DND-41 (cell line): ENCODE measurements around the gene FARSB.
A peak's percentile ranks its signal among the peaks of the same experiment; 100 is the strongest.

ENCODE experiments used
- ATAC-seq: fragments of 200-7000 bp; cut with Tn5 transposase; 3 replicates; pipeline ENCODE4 v1.9.1; 2021; ENCODE audit warnings: low read depth; ENCODE audit not compliant: insufficient read depth
- DNase-seq: peaks from one replicate; pipeline ENCODE4 v3.0.0-alpha.2; 2020
- H2AFZ ChIP-seq: 2 replicates; pipeline ENCODE4 v1.6.0; 2012; ENCODE audit warnings: low read depth, low read length
- H3K27ac ChIP-seq: 2 replicates; pipeline ENCODE4 v1.5.1; 2012; ENCODE audit warnings: low read length, inconsistent platforms
- H3K27me3 ChIP-seq: fragments of 200-600 bp; sonication (generic); 2 replicates; pipeline ENCODE4 v1.6.0; 2012; ENCODE audit warnings: low read length, mild to moderate bottlenecking, inconsistent platforms; ENCODE audit not compliant: insufficient read depth, poor library complexity
- H3K36me3 ChIP-seq: 2 replicates; pipeline ENCODE4 v1.5.1; 2012; ENCODE audit warnings: low read length, inconsistent platforms; ENCODE audit not compliant: insufficient read depth
- H3K4me1 ChIP-seq: 2 replicates; pipeline ENCODE4 v1.5.1; 2012; ENCODE audit warnings: mild to moderate bottlenecking, low read length; ENCODE audit not compliant: insufficient read depth
- H3K4me2 ChIP-seq: 2 replicates; pipeline ENCODE4 v1.6.0; 2012; ENCODE audit warnings: mild to moderate bottlenecking, moderate library complexity, low read length, inconsistent platforms; ENCODE audit not compliant: insufficient read depth
- H3K4me3 ChIP-seq, 2 experiments: fragments of 200-600 bp in 1 of 2; shearing (Covaris generic) in 1 of 2; 2 replicates each; pipeline ENCODE4 v1.5.1; 2012 to 2016; ENCODE audit warnings: inconsistent platforms in 2 of 2, low read length in 2 of 2, mild to moderate bottlenecking in 2 of 2, low read depth in 1 of 2, moderate library complexity in 1 of 2
- H3K79me2 ChIP-seq: 2 replicates; pipeline ENCODE4 v1.6.0; 2012; ENCODE audit warnings: low read length, inconsistent platforms; ENCODE audit not compliant: insufficient read depth
- H3K9ac ChIP-seq: 2 replicates; pipeline ENCODE4 v1.6.0; 2012; ENCODE audit warnings: low read depth, mild to moderate bottlenecking, inconsistent platforms, low read length, moderate library complexity
- H3K9me3 ChIP-seq: 2 replicates; pipeline ENCODE4 v1.5.1; 2012; ENCODE audit warnings: low read length, moderate library complexity, mild to moderate bottlenecking, inconsistent platforms; ENCODE audit not compliant: insufficient read depth, severe bottlenecking
- H4K20me1 ChIP-seq: 2 replicates; pipeline ENCODE4 v1.6.0; 2012; ENCODE audit warnings: low read length; ENCODE audit not compliant: insufficient read depth
- CTCF ChIP-seq: IDR thresholded peaks from 2 replicates; pipeline ENCODE4 v1.5.1; 2012; ENCODE audit warnings: borderline replicate concordance, low read length, moderate library complexity, mild to moderate bottlenecking; ENCODE audit not compliant: poor library complexity, severe bottlenecking; ENCODE audit errors: extremely low read depth
- EZH2 ChIP-seq: IDR thresholded peaks from 3 replicates; pipeline ENCODE4 v1.6.1; 2012; ENCODE audit warnings: borderline replicate concordance, low read depth, mild to moderate bottlenecking, moderate library complexity, low read length, inconsistent platforms; ENCODE audit not compliant: severe bottlenecking

The FARSB gene

GRCh38 chr2:222575618-222576017 is 80.3 kb downstream of the FARSB start:
- H3K4me3 ChIP-seq = no peak overlapping the region
- H3K4me2 ChIP-seq = no peak overlapping the region
- TF ChIP-seq EZH2 = no peak
- no peak for TF ChIP-seq CTCF

GRCh38 chr2:222572751-222573174 is 83.1 kb downstream of the FARSB start:
- TF ChIP-seq EZH2 = no peak
- TF ChIP-seq CTCF = no peak
- no peak overlapping the region for H3K4me3 ChIP-seq
- DNase-seq (no peak), ATAC-seq (peak; percentile 53; the same call in 2 of the 3 replicates)
- H3K27ac ChIP-seq = peak overlapping the region; percentile 41; the same call in 1 of the 2 replicates
- no peak overlapping the region for H3K9ac ChIP-seq
- no peak overlapping the region for H2AFZ ChIP-seq
- no peak overlapping the region for H3K4me2 ChIP-seq
- no peaks in the 10 kb centered on the region for H4K20me1 ChIP-seq
- peaks cover 61% of the 10 kb centered on the region for H3K36me3 ChIP-seq
- no peaks in the 10 kb centered on the region for H3K79me2 ChIP-seq
- H3K4me1 ChIP-seq = no peaks in the 10 kb centered on the region
- no peaks in the 10 kb centered on the region for H3K9me3 ChIP-seq
- H3K27me3 ChIP-seq = no peaks in the 10 kb centered on the region

More at GRCh38 chr2:222575618-222576017, 80.3 kb downstream of the FARSB start:
- Histone ChIP-seq H3K9me3 (no peaks in the 10 kb centered on the region), H3K27me3 (no peaks in the 10 kb centered on the region), H3K27ac (no peak overlapping the region), H3K36me3 (peaks cover 60% of the 10 kb centered on the region), H3K9ac (no peak overlapping the region), H3K79me2 (no peaks in the 10 kb centered on the region; the same call in 1 of the 2 replicates), H3K4me1 (no peaks in the 10 kb centered on the region), H2AFZ (no peak overlapping the region), H4K20me1 (no peaks in the 10 kb centered on the region; the same call in 1 of the 2 replicates)
- DNase-seq = no peak
- ATAC-seq = no peak

GRCh38 chr2:222572264-222572721 is 83.6 kb downstream of the FARSB start:
- no peak overlapping the region for H3K9ac ChIP-seq
- H3K9me3 ChIP-seq = no peaks in the 10 kb centered on the region
- H3K4me2 ChIP-seq = no peak overlapping the region
- TF ChIP-seq EZH2 (no peak), CTCF (no peak)
- no peaks in the 10 kb centered on the region for H3K27me3 ChIP-seq
- peaks cover 66% of the 10 kb centered on the region for H3K36me3 ChIP-seq
- no peak for DNase-seq
- ATAC-seq = peak; percentile 76
- H3K4me1 ChIP-seq = no peaks in the 10 kb centered on the region
- no peak overlapping the region for H2AFZ ChIP-seq
- H3K27ac ChIP-seq = no peak overlapping the region; the same call in 1 of the 2 replicates
- H4K20me1 ChIP-seq = no peaks in the 10 kb centered on the region
- no peaks in the 10 kb centered on the region for H3K79me2 ChIP-seq
- H3K4me3 ChIP-seq = no peak overlapping the region

- no peak for TF ChIP-seq EZH2
- no peak for TF ChIP-seq CTCF
- Histone ChIP-seq H3K36me3 (peaks cover 63% of the 10 kb centered on the region), H3K27me3 (no peaks in the 10 kb centered on the region), H3K4me3 (no peak overlapping the region), H4K20me1 (no peaks in the 10 kb centered on the region), H3K79me2 (no peaks in the 10 kb centered on the region), H3K4me1 (no peaks in the 10 kb centered on the region), H3K27ac (no peak overlapping the region), H3K9ac (no peak overlapping the region), H3K4me2 (no peak overlapping the region), H2AFZ (no peak overlapping the region), H3K9me3 (no peaks in the 10 kb centered on the region)
- no peak for ATAC-seq
- no peak for DNase-seq
Observed at GRCh38 chr2:222569826-222570225, 86.1 kb downstream of the FARSB start.
